Activated B cell treated with CpG ODN at 0.5 μM for 24 hours (primary cell): Measurements from ENCODE around the gene REEP5. TPM values are rescaled to one million over a fixed set of nuclear protein-coding genes. Genes with fewer than 3 reads are reported as not detected.

Source experiments
- ATAC-seq: fragments of 200-7000 bp; cut with Tn5 transposase; one replicate; pipeline ENCODE4 v1.10.0; 2021; ENCODE audit warnings: low read depth, mild to moderate bottlenecking, moderate library complexity
- CTCF ChIA-PET: fragments of 350-600 bp; sonication (Branson Sonifier 250); formaldehyde crosslinking; loops from one replicate; lab custom pipeline; 2021; ENCODE audit warnings: antibody characterized with exemption; lab: Charles Lee
- POLR2A ChIA-PET: fragments of 350-600 bp; sonication (Branson Sonifier 250); formaldehyde crosslinking; loops from one replicate; lab custom pipeline; 2021; ENCODE audit warnings: antibody characterized with exemption; lab: Charles Lee
- DNase-seq: peaks from one replicate; pipeline ENCODE4 v3.0.0; 2022
- H3K27ac Mint-ChIP-seq: one replicate; pipeline ENCODE4 v1.8.0; 2020; ENCODE audit warnings: mixed read lengths
- H3K27me3 Mint-ChIP-seq: one replicate; pipeline ENCODE4 v1.8.0; 2021; ENCODE audit warnings: mixed read lengths
- H3K36me3 Mint-ChIP-seq: one replicate; pipeline ENCODE4 v1.8.0; 2021; ENCODE audit warnings: low read depth, mixed read lengths
- H3K4me1 Mint-ChIP-seq: one replicate; pipeline ENCODE4 v1.8.0; 2021; ENCODE audit warnings: mixed read lengths
- H3K4me3 Mint-ChIP-seq: one replicate; pipeline ENCODE4 v1.8.0; 2020; ENCODE audit warnings: mild to moderate bottlenecking, mixed read lengths
- H3K9me3 Mint-ChIP-seq: one replicate; pipeline ENCODE4 v1.8.0; 2020; ENCODE audit warnings: mixed read lengths
- CTCF ChIP-seq: fragments of 200-600 bp; IDR thresholded peaks from one replicate; pipeline ENCODE4 v1.8.0; 2022; ENCODE audit warnings: antibody characterized with exemption, mild to moderate bottlenecking
- intact Hi-C: fragments of 100-400 bp; cut with micrococcal nuclease; formaldehyde crosslinking; loops from one replicate; pipeline ENCODE4 v1.15.1; 2024
- total RNA-seq: library from RNA; stranded (reverse); gene quantifications from 2 replicates; pipeline ENCODE4 v1.2.3, GENCODE V29; 2022

REEP5 gene
- total RNA-seq, 1 donor from 2014 or later, result 44.5 TPM

- intact Hi-C loops, result no loop called here
- Mint-ChIP-seq H3K9me3 (no peaks in the 10 kb centered on the region), H3K27ac (peak overlapping the region; percentile 54), H3K4me1 (peaks cover 7% of the 10 kb centered on the region), H3K4me3 (no peak overlapping the region), H3K27me3 (no peaks in the 10 kb centered on the region), H3K36me3 (peaks cover 46% of the 10 kb centered on the region)
- ChIA-PET CTCF (no interaction called here), POLR2A (interaction anchor here (1.1 kb wide), 1 partner anchor 24 kb away, joined by 7 read pairs; the partner anchor contains the start of gene SRP19)
- no peak for DNase-seq
- no peak for ATAC-seq
- TF ChIP-seq CTCF, result no peak
Measured at GRCh38 chr5:112885001-112885400, 37.0 kb downstream of the REEP5 start.

GRCh38 chr5:112883192-112883591 is 38.8 kb downstream of the REEP5 start:
- no peak for TF ChIP-seq CTCF

GRCh38 chr5:112880219-112880964 is 41.6 kb downstream of the REEP5 start:
- no peaks in the 10 kb centered on the region for H3K9me3 Mint-ChIP-seq
- no peak for TF ChIP-seq CTCF
- ChIA-PET CTCF (no interaction called here), POLR2A (no interaction called here)
- no peak for ATAC-seq
- no peak overlapping the region for H3K4me3 Mint-ChIP-seq
- DNase-seq, result no peak
- H3K36me3 Mint-ChIP-seq, result peaks cover 37% of the 10 kb centered on the region
- intact Hi-C loops, result no loop called here
- no peaks in the 10 kb centered on the region for H3K27me3 Mint-ChIP-seq
- peak overlapping the region; percentile 62 for H3K27ac Mint-ChIP-seq
- H3K4me1 Mint-ChIP-seq, result peaks cover 11% of the 10 kb centered on the region

More at GRCh38 chr5:112883192-112883591, 38.8 kb downstream of the REEP5 start:
- Mint-ChIP-seq H3K27me3 (no peaks in the 10 kb centered on the region), H3K27ac (no peak overlapping the region), H3K36me3 (peaks cover 46% of the 10 kb centered on the region), H3K4me3 (no peak overlapping the region), H3K9me3 (no peaks in the 10 kb centered on the region), H3K4me1 (peaks cover 11% of the 10 kb centered on the region)
- DNase-seq, result no peak
- no peak for ATAC-seq
- ChIA-PET POLR2A (no interaction called here), CTCF (no interaction called here)
- intact Hi-C loops, result no loop called here

GRCh38 chr5:112878760-112879159 is 43.3 kb downstream of the REEP5 start:
- DNase-seq (no peak), ATAC-seq (peak; percentile 25)
- intact Hi-C loops, result no loop called here
- ChIA-PET POLR2A (no interaction called here), CTCF (no interaction called here)
- H3K36me3 Mint-ChIP-seq, result peaks cover 33% of the 10 kb centered on the region
- no peak overlapping the region for H3K4me3 Mint-ChIP-seq
- no peak for TF ChIP-seq CTCF
- H3K27ac Mint-ChIP-seq, result peak overlapping the region; percentile 63
- no peaks in the 10 kb centered on the region for H3K27me3 Mint-ChIP-seq
- no peaks in the 10 kb centered on the region for H3K9me3 Mint-ChIP-seq
- peaks cover 11% of the 10 kb centered on the region for H3K4me1 Mint-ChIP-seq

- no peak for ATAC-seq
- H3K4me1 Mint-ChIP-seq, result peaks cover 11% of the 10 kb centered on the region
- H3K4me3 Mint-ChIP-seq, result no peak overlapping the region
- TF ChIP-seq CTCF, result no peak
- no peaks in the 10 kb centered on the region for H3K27me3 Mint-ChIP-seq
- peak overlapping the region; percentile 63 for H3K27ac Mint-ChIP-seq
- peaks cover 36% of the 10 kb centered on the region for H3K36me3 Mint-ChIP-seq
- DNase-seq, result no peak
- ChIA-PET POLR2A (no interaction called here), CTCF (no interaction called here)
- intact Hi-C loops, result no loop called here
- no peaks in the 10 kb centered on the region for H3K9me3 Mint-ChIP-seq
Measured at GRCh38 chr5:112878101-112878500, 43.9 kb downstream of the REEP5 start.
